HCT116 (cell line): ENCODE results near the gene TBC1D12. TPM values are rescaled to one million over a fixed set of nuclear protein-coding genes. Genes with fewer than 3 reads are reported as not detected.

Source experiments
- ATAC-seq: fragments of 200-7000 bp; cut with Tn5 transposase; 2 replicates; pipeline ENCODE4 v1.9.1; 2020; ENCODE audit warnings: mild to moderate bottlenecking, moderate library complexity
- BruUV-seq: library from RNA; stranded (reverse); fragments of 400-500 nt; replicated peaks from 2 replicates; lab custom pipeline; 2021; lab: Mats Ljungman, UMichigan
- CTCF ChIA-PET: fragments of 300-600 bp; sonication (Branson Sonifier 250); formaldehyde crosslinking; loops from one replicate; lab custom pipeline; 2021; ENCODE audit warnings: antibody characterized with exemption; lab: Charles Lee
- POLR2A ChIA-PET: fragments of 300-600, 350-600 bp; sonication (Branson Sonifier 250); formaldehyde crosslinking; loops from one replicate; lab custom pipeline; 2021; ENCODE audit warnings: antibody characterized with exemption; lab: Charles Lee
- RAD21 ChIA-PET, 2 experiments: fragments of 300-600 bp; sonication (Branson Sonifier 250); formaldehyde crosslinking; loops; one replicate each; lab custom pipeline; 2023; ENCODE audit warnings: low total read pairs in 2 of 2; ENCODE audit not compliant: uncharacterized antibody in 2 of 2, unreplicated experiment in 2 of 2, low non-redundant PET in 1 of 2; lab: Charles Lee
- DNase-seq: peaks from one replicate; pipeline ENCODE4 v3.0.0-alpha.2; 2010; ENCODE audit warnings: low read depth, low spot score
- H2AFZ ChIP-seq: fragments of 200-600 bp; shearing (Covaris generic), sonication (generic); 2 replicates; pipeline ENCODE4 v1.6.1; 2017; ENCODE audit warnings: low read depth, mixed run types, mixed read lengths, antibody characterized with exemption, low read length; ENCODE audit not compliant: poor library complexity, severe bottlenecking
- H3K27ac ChIP-seq: 2 replicates; pipeline ENCODE4 v1.5.1; 2012; ENCODE audit warnings: low read depth, low read length
- H3K27me3 ChIP-seq: fragments of 200-600 bp; sonication (generic); 2 replicates; pipeline ENCODE4 v1.6.1; 2016; ENCODE audit warnings: mixed run types, low read length, mixed read lengths; ENCODE audit not compliant: insufficient read depth
- H3K36me3 ChIP-seq, 2 experiments: fragments of 200-500 bp in 1 of 2; fragments of 200-600 bp in 1 of 2; sonication (Bioruptor generic) in 1 of 2; sonication (generic) in 1 of 2; 2 replicates each; pipeline versions ENCODE4 v1.5.1 to v1.6.1; 2014 to 2016; ENCODE audit warnings: low read length in 2 of 2, inconsistent platforms in 1 of 2, mixed read lengths in 1 of 2, mixed run types in 1 of 2; ENCODE audit not compliant: insufficient read depth in 2 of 2, control insufficient read depth in 1 of 2
- H3K4me1 ChIP-seq, 2 experiments: fragments of 200-600 bp in 1 of 2; sonication (generic) in 1 of 2; 2 replicates each; pipeline versions ENCODE4 v1.5.1 to v1.6.1; 2012 to 2017; ENCODE audit warnings: low read length in 2 of 2, inconsistent platforms in 1 of 2, mild to moderate bottlenecking in 1 of 2, mixed read lengths in 1 of 2, mixed run types in 1 of 2, moderate library complexity in 1 of 2; ENCODE audit not compliant: insufficient read depth in 2 of 2, control insufficient read depth in 1 of 2
- H3K4me2 ChIP-seq: fragments of 200-600 bp; sonication (generic); 2 replicates; pipeline ENCODE4 v1.6.1; 2017; ENCODE audit warnings: mixed run types, low read length, mixed read lengths
- H3K4me3 ChIP-seq, 2 experiments: fragments of 200-600 bp in 1 of 2; sonication (generic) in 1 of 2; replicated peaks in 1 of 2; 2 replicates each; pipeline ENCODE4 v1.5.1; 2011 to 2016; ENCODE audit warnings: low read length in 2 of 2, control low read depth in 1 of 2, low read depth in 1 of 2, mild to moderate bottlenecking in 1 of 2, mixed read lengths in 1 of 2, mixed run types in 1 of 2
- H3K79me2 ChIP-seq: fragments of 200-600 bp; sonication (generic); 2 replicates; pipeline ENCODE4 v1.6.1; 2017; ENCODE audit warnings: mild to moderate bottlenecking, mixed run types, low read length, moderate library complexity, mixed read lengths; ENCODE audit not compliant: insufficient read depth
- H3K9ac ChIP-seq: fragments of 200-600 bp; sonication (generic); 2 replicates; pipeline ENCODE4 v1.6.1; 2016; ENCODE audit warnings: low read length, mixed read lengths
- H3K9me2 ChIP-seq: fragments of 200-600 bp; sonication (generic), shearing (Covaris generic); 2 replicates; pipeline ENCODE4 v1.6.1; 2017; ENCODE audit warnings: mixed run types, mild to moderate bottlenecking, moderate library complexity; ENCODE audit not compliant: insufficient read depth
- H3K9me3 ChIP-seq, 2 experiments: fragments of 200-500 bp in 1 of 2; fragments of 200-600 bp in 1 of 2; sonication (Bioruptor generic) in 1 of 2; sonication (generic) in 1 of 2; 2 replicates each; pipeline ENCODE4 v1.6.1; 2014 to 2017; ENCODE audit warnings: low read length in 2 of 2, mixed read lengths in 2 of 2, inconsistent platforms in 1 of 2, low read depth in 1 of 2, mild to moderate bottlenecking in 1 of 2, mixed run types in 1 of 2, moderate library complexity in 1 of 2; ENCODE audit not compliant: control insufficient read depth in 1 of 2, insufficient read depth in 1 of 2
- H4K20me1 ChIP-seq: fragments of 200-600 bp; sonication (generic), shearing (Covaris generic); 2 replicates; pipeline ENCODE4 v1.6.1; 2017; ENCODE audit warnings: mixed run types, mild to moderate bottlenecking, moderate library complexity; ENCODE audit not compliant: insufficient read depth
- ATF3 ChIP-seq: IDR thresholded peaks from 2 replicates; pipeline ENCODE4 v1.6.1; 2012
- CTCF ChIP-seq, 3 experiments: fragments of 200-600 bp in 1 of 3; sonication (generic) in 1 of 3; IDR thresholded peaks in 2 of 3; conservative IDR thresholded peaks in 1 of 3; 2 replicates each; pipeline ENCODE4 v1.5.1; 2012 to 2017; ENCODE audit warnings: low read depth in 2 of 3, low read length in 2 of 3, antibody characterized with exemption in 1 of 3, borderline replicate concordance in 1 of 3, control low read depth in 1 of 3, mild to moderate bottlenecking in 1 of 3, mixed read lengths in 1 of 3, mixed run types in 1 of 3, moderate library complexity in 1 of 3; ENCODE audit not compliant: insufficient read depth in 1 of 3
- POLR2A ChIP-seq: IDR thresholded peaks from 2 replicates; pipeline ENCODE4 v1.7.0; 2011; ENCODE audit warnings: borderline replicate concordance; ENCODE audit not compliant: insufficient read depth, insufficient read length; ENCODE audit errors: extremely low read depth
- POLR2AphosphoS5 ChIP-seq: IDR thresholded peaks from 2 replicates; pipeline ENCODE4 v1.6.1; 2011; ENCODE audit warnings: mild to moderate bottlenecking, low read depth, low read length, moderate library complexity
- RAD21 ChIP-seq: IDR thresholded peaks from 2 replicates; pipeline ENCODE4 v1.6.1; 2012; ENCODE audit warnings: low read depth, mild to moderate bottlenecking
- SIN3A ChIP-seq: IDR thresholded peaks from 2 replicates; pipeline ENCODE4 v1.6.1; 2012; ENCODE audit warnings: low read depth
- ZFX ChIP-seq: fragments of 450-650 bp; IDR thresholded peaks from 2 replicates; pipeline ENCODE4 v1.6.1; 2017
- ZNF274 ChIP-seq: fragments of 200-500 bp; sonication (Bioruptor generic); IDR thresholded peaks from 2 replicates; pipeline ENCODE4 v1.6.1; 2014; ENCODE audit warnings: mild to moderate bottlenecking, low read depth, low read length, inconsistent platforms
- intact Hi-C: fragments of 100-400 bp; cut with micrococcal nuclease; formaldehyde crosslinking; loops from 2 replicates; pipeline ENCODE4 v1.10.0; 2022
- total RNA-seq: library from RNA; stranded (reverse); gene quantifications from one replicate; pipeline ENCODE4 v1.2.1, GENCODE V29; 2021; ENCODE audit not compliant: unreplicated experiment
- TF ChIP-seq, protein P1 (sequence below): IDR thresholded peaks from 2 replicates; pipeline ENCODE4 v1.6.1; 2012

TBC1D12 gene
- total RNA-seq, 1 experiment from 2014 or later, result 7.1 TPM

DNA sequence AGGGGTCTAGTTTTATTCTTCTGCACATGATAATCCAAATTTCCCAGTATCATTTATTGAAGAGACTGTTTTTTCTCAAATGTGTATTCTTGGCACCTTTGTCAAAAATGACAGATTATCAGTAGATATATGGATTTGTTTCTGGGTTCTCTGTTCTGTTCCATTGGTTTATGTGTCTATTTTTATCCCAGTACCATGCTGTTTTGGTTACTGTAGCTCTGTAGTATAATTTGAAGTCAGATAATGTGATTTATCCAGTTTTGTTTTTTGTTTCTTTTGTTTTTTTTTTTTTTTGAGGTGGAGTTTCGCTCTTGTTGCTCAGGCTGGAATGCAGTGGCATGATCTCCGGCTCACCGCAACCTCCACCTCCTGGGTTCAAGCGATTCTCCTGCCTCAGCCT lies 81.6 kb downstream of the TBC1D12 start:
- TF ChIP-seq ZNF274 (no peak), POLR2AphosphoS5 (no peak), CTCF (IDR thresholded peaks at IDR 0.05 in 2 of 3, conservative IDR thresholded peaks at IDR 0.05 in 1 of 3; ENCODE audit: borderline replicate concordance in 1 of 3, insufficient read depth in 1 of 3, low read depth in 2 of 3, low read length in 2 of 3) (no peak), ZFX (no peak), ATF3 (no peak), POLR2A (no peak), RAD21 (no peak), SIN3A (no peak)
- TF ChIP-seq, protein P1, sequence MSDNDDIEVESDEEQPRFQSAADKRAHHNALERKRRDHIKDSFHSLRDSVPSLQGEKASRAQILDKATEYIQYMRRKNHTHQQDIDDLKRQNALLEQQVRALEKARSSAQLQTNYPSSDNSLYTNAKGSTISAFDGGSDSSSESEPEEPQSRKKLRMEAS, result no peak
- TF ChIP-seq, all 23 proteins: peak for 0
- ChIA-PET CTCF (no interaction called here), POLR2A (no interaction called here), RAD21 (no interaction called here)
- no peaks in the 10 kb centered on the region for H3K36me3 ChIP-seq
- H3K9me3 ChIP-seq, result 0 out of 4 replicates have a peak, but pooled peaks cover 0 to 4% of the 10 kb centered on the region in 2 experiments
- H3K4me2 ChIP-seq, result no peak overlapping the region
- H3K9ac ChIP-seq, result no peak overlapping the region
- no peaks in the 10 kb centered on the region for H4K20me1 ChIP-seq
- intact Hi-C loops, result no loop called here
- H3K27me3 ChIP-seq, result no peaks in the 10 kb centered on the region
- ATAC-seq, result no peak
- peaks cover 4% of the 10 kb centered on the region; the same call in 1 of the 2 replicates for H3K79me2 ChIP-seq
- H3K4me3 ChIP-seq, result no peak overlapping the region
- H3K27ac ChIP-seq, result no peak overlapping the region
- H3K4me1 ChIP-seq, result no peaks in the 10 kb centered on the region
- BruUV-seq, result no TSS peak
- no peak for DNase-seq
- no peaks in the 10 kb centered on the region for H3K9me2 ChIP-seq
- H2AFZ ChIP-seq, result no peak overlapping the region
